Mesendoderm (in vitro differentiated cells): ENCODE data around the gene GAS2L1.

ENCODE experiments used
- DNase-seq: peaks from one replicate; pipeline ENCODE4 v3.0.0; 2013
- H2AK5ac ChIP-seq: 2 replicates; pipeline ENCODE4 v1.6.1; 2013; ENCODE audit warnings: low read length, inconsistent platforms
- H2BK120ac ChIP-seq: 2 replicates; pipeline ENCODE4 v1.6.1; 2013; ENCODE audit warnings: low read depth, mild to moderate bottlenecking, low read length, moderate library complexity, mixed read lengths
- H2BK15ac ChIP-seq: replicated peaks from 2 replicates; pipeline ENCODE4 v1.6.1; 2013; ENCODE audit warnings: low read depth, mild to moderate bottlenecking, moderate library complexity
- H2BK5ac ChIP-seq: 2 replicates; pipeline ENCODE4 v1.6.1; 2013; ENCODE audit warnings: low read length, inconsistent platforms
- H3K18ac ChIP-seq: 2 replicates; pipeline ENCODE4 v1.6.1; 2013; ENCODE audit warnings: mild to moderate bottlenecking, low read length, mixed read lengths
- H3K23ac ChIP-seq: one replicate; pipeline ENCODE4 v1.6.1; 2013; ENCODE audit warnings: low read length
- H3K27ac ChIP-seq: 2 replicates; pipeline ENCODE4 v1.5.1; 2013; ENCODE audit warnings: low read depth, mild to moderate bottlenecking, inconsistent platforms, low read length, moderate library complexity
- H3K27me3 ChIP-seq: 2 replicates; pipeline ENCODE4 v1.6.1; 2013; ENCODE audit warnings: low read length, control low read depth, mild to moderate bottlenecking, inconsistent platforms; ENCODE audit not compliant: insufficient read depth, poor library complexity
- H3K36me3 ChIP-seq: 2 replicates; pipeline ENCODE4 v1.6.1; 2013; ENCODE audit warnings: low read length, inconsistent platforms; ENCODE audit not compliant: control insufficient read depth, insufficient read depth
- H3K4ac ChIP-seq: one replicate; pipeline ENCODE4 v1.6.1; 2013; ENCODE audit warnings: low read depth, mild to moderate bottlenecking, low read length, moderate library complexity
- H3K4me1 ChIP-seq: 2 replicates; pipeline ENCODE4 v1.6.1; 2013; ENCODE audit warnings: low read depth, low read length, inconsistent platforms; ENCODE audit not compliant: control insufficient read depth
- H3K4me2 ChIP-seq: 2 replicates; pipeline ENCODE4 v1.6.1; 2013; ENCODE audit warnings: low read length
- H3K4me3 ChIP-seq: 2 replicates; pipeline ENCODE4 v1.5.1; 2013; ENCODE audit warnings: mild to moderate bottlenecking, low read length
- H3K56ac ChIP-seq: one replicate; pipeline ENCODE4 v1.6.1; 2013; ENCODE audit warnings: low read length
- H3K79me1 ChIP-seq: 2 replicates; pipeline ENCODE4 v1.6.1; 2013; ENCODE audit warnings: low read length, inconsistent platforms
- H3K79me2 ChIP-seq: 2 replicates; pipeline ENCODE4 v1.6.1; 2013; ENCODE audit warnings: mild to moderate bottlenecking, low read length; ENCODE audit not compliant: control insufficient read depth, insufficient read depth
- H3K9ac ChIP-seq: 2 replicates; pipeline ENCODE4 v1.6.1; 2013; ENCODE audit warnings: low read length, inconsistent platforms
- H4K5ac ChIP-seq: one replicate; pipeline ENCODE4 v1.6.1; 2013; ENCODE audit warnings: low read length
- H4K8ac ChIP-seq: one replicate; pipeline ENCODE4 v1.6.1; 2013; ENCODE audit warnings: low read depth, mild to moderate bottlenecking, control low read depth, low read length, moderate library complexity
- WGBS: extraction: QIAGEN DNeasy Blood & Tissue Kit; methylation state at CpG from one replicate; pipeline ENCODE4 v1.1.7; 2013; ENCODE audit warnings: low lambda C conversion rate, missing lambda C conversion rate; ENCODE audit not compliant: insufficient coverage; ENCODE audit errors: extremely low coverage; 5-methylcytosine and 5-hydroxymethylcytosine counted together

Gene GAS2L1

GRCh38 chr22:29334148-29334547, 27.7 kb downstream of the GAS2L1 start:
- Histone ChIP-seq H3K27me3 (no peaks in the 10 kb centered on the region), H3K4ac (no peak overlapping the region), H4K8ac (no peak overlapping the region), H3K23ac (no peak overlapping the region), H3K9ac (no peak overlapping the region), H3K79me1 (no peaks in the 10 kb centered on the region), H2BK15ac (no peak overlapping the region), H3K79me2 (no peaks in the 10 kb centered on the region), H3K27ac (no peak overlapping the region), H3K4me2 (no peak overlapping the region), H4K5ac (no peak overlapping the region), H3K4me3 (no peak overlapping the region), H2BK5ac (no peak overlapping the region), H2BK120ac (no peak overlapping the region), H3K4me1 (peaks cover 2% of the 10 kb centered on the region), H3K36me3 (peaks cover 9% of the 10 kb centered on the region), H3K56ac (no peak overlapping the region), H2AK5ac (no peak overlapping the region), H3K18ac (no peak overlapping the region)
- no CpG with 5 or more reads among the region's 7 CpGs for WGBS
- DNase-seq = no peak

- no peak overlapping the region for H4K5ac ChIP-seq
- no peak overlapping the region for H3K27ac ChIP-seq
These were observed 28.4 kb downstream of the GAS2L1 start for GRCh38 chr22:29334696-29335344.

GRCh38 chr22:29335656-29336055, 29.2 kb downstream of the GAS2L1 start:
- H2BK120ac ChIP-seq = no peak overlapping the region

More at GRCh38 chr22:29334696-29335344, 28.4 kb downstream of the GAS2L1 start:
- Histone ChIP-seq H3K4ac (no peak overlapping the region), H3K27me3 (no peaks in the 10 kb centered on the region), H2BK120ac (no peak overlapping the region), H2BK15ac (no peak overlapping the region), H3K23ac (no peak overlapping the region), H3K36me3 (peaks cover 9% of the 10 kb centered on the region), H3K4me2 (no peak overlapping the region), H3K79me1 (no peaks in the 10 kb centered on the region), H3K9ac (no peak overlapping the region), H3K79me2 (no peaks in the 10 kb centered on the region), H2AK5ac (no peak overlapping the region), H4K8ac (no peak overlapping the region), H3K56ac (no peak overlapping the region), H3K4me1 (peaks cover 2% of the 10 kb centered on the region), H3K18ac (no peak overlapping the region), H2BK5ac (no peak overlapping the region), H3K4me3 (no peak overlapping the region)
- DNase-seq = no peak
- WGBS = no CpG with 5 or more reads among the region's 12 CpGs

GRCh38 chr22:29336751-29337490, 30.5 kb downstream of the GAS2L1 start:
- Histone ChIP-seq H3K36me3 (peaks cover 14% of the 10 kb centered on the region), H4K8ac (no peak overlapping the region), H3K18ac (no peak overlapping the region), H3K4me1 (no peaks in the 10 kb centered on the region), H3K27ac (no peak overlapping the region), H3K79me1 (no peaks in the 10 kb centered on the region), H3K56ac (no peak overlapping the region), H2BK120ac (no peak overlapping the region), H3K27me3 (no peaks in the 10 kb centered on the region), H4K5ac (no peak overlapping the region), H3K9ac (no peak overlapping the region), H3K23ac (no peak overlapping the region), H2BK15ac (no peak overlapping the region), H3K79me2 (no peaks in the 10 kb centered on the region), H3K4ac (no peak overlapping the region), H3K4me3 (no peak overlapping the region), H3K4me2 (no peak overlapping the region), H2AK5ac (no peak overlapping the region), H2BK5ac (no peak overlapping the region)
- no peak for DNase-seq
- no CpG with 5 or more reads among the region's 14 CpGs for WGBS

More at GRCh38 chr22:29335656-29336055, 29.2 kb downstream of the GAS2L1 start:
- Histone ChIP-seq H3K27me3 (no peaks in the 10 kb centered on the region), H2AK5ac (no peak overlapping the region), H3K4me2 (no peak overlapping the region), H2BK15ac (no peak overlapping the region), H3K4me1 (peaks cover 2% of the 10 kb centered on the region), H3K18ac (no peak overlapping the region), H3K56ac (no peak overlapping the region), H3K9ac (no peak overlapping the region), H4K5ac (no peak overlapping the region), H3K4me3 (no peak overlapping the region), H3K27ac (no peak overlapping the region), H3K36me3 (peaks cover 9% of the 10 kb centered on the region), H3K79me1 (no peaks in the 10 kb centered on the region), H3K79me2 (no peaks in the 10 kb centered on the region), H4K8ac (no peak overlapping the region), H3K23ac (no peak overlapping the region), H3K4ac (no peak overlapping the region), H2BK5ac (no peak overlapping the region)
- no peak for DNase-seq
- WGBS = no CpG with 5 or more reads among the region's 11 CpGs

- H3K27me3 ChIP-seq = no peaks in the 10 kb centered on the region
- no peak overlapping the region for H3K9ac ChIP-seq
- H3K23ac ChIP-seq = no peak overlapping the region
- H2BK5ac ChIP-seq = no peak overlapping the region
- no peak overlapping the region for H3K27ac ChIP-seq
- H4K8ac ChIP-seq = no peak overlapping the region
- no peak overlapping the region for H2AK5ac ChIP-seq
- H2BK15ac ChIP-seq = no peak overlapping the region
- H2BK120ac ChIP-seq = no peak overlapping the region
- no peak overlapping the region for H3K56ac ChIP-seq
- H3K4ac ChIP-seq = no peak overlapping the region
- H3K4me3 ChIP-seq = no peak overlapping the region
- no CpG with 5 or more reads among the region's 12 CpGs for WGBS
- peaks cover 14% of the 10 kb centered on the region for H3K36me3 ChIP-seq
- no peak overlapping the region for H4K5ac ChIP-seq
- DNase-seq = no peak
- H3K18ac ChIP-seq = no peak overlapping the region
- no peaks in the 10 kb centered on the region for H3K4me1 ChIP-seq
- no peaks in the 10 kb centered on the region for H3K79me1 ChIP-seq
- H3K4me2 ChIP-seq = no peak overlapping the region
- no peaks in the 10 kb centered on the region for H3K79me2 ChIP-seq
These were observed 31.3 kb downstream of the GAS2L1 start for GRCh38 chr22:29337631-29338284.
